Measurements from ENCODE around the gene TNIK.
"Not testable (repeated sequence)": the region's sequence is repeated elsewhere in the genome, so short reads cannot be mapped to it uniquely, and the experiment has no call there.

Gene TNIK

GRCh38 chr3:171254315-171254714 is 205.9 kb downstream of the TNIK start:
- no peak for DNase-seq (ENCODE audit: low read depth)

GRCh38 chr3:171251835-171252234 is 208.4 kb downstream of the TNIK start:
- no peak for DNase-seq (ENCODE audit: low read depth)

GRCh38 chr3:171250444-171250843 is 209.8 kb downstream of the TNIK start:
- no peak for DNase-seq (ENCODE audit: low read depth)

- DNase-seq (ENCODE audit: low read depth): no peak
These were observed 211.0 kb downstream of the TNIK start for GRCh38 chr3:171249245-171249644.

GRCh38 chr3:171248426-171249111 is 211.6 kb downstream of the TNIK start:
- DNase-seq (ENCODE audit: low read depth): no peak

GRCh38 chr3:171245796-171246765 is 214.1 kb downstream of the TNIK start:
- no peak for DNase-seq (ENCODE audit: low read depth)

- no peak for DNase-seq (ENCODE audit: low read depth)
These were observed 217.3 kb downstream of the TNIK start for GRCh38 chr3:171242951-171243350.

GRCh38 chr3:171242170-171242569 is 218.0 kb downstream of the TNIK start:
- DNase-seq (ENCODE audit: low read depth): no peak

- not testable (repeated sequence) for DNase-seq (ENCODE audit: low read depth)
These were observed 218.6 kb downstream of the TNIK start for GRCh38 chr3:171241655-171242054.

- DNase-seq (ENCODE audit: low read depth): no peak
These were observed 219.7 kb downstream of the TNIK start for GRCh38 chr3:171240504-171240835.

- no peak for DNase-seq (ENCODE audit: low read depth)
These were observed 220.3 kb downstream of the TNIK start for GRCh38 chr3:171239757-171240503.

- DNase-seq (ENCODE audit: low read depth): no peak
These were observed 223.2 kb downstream of the TNIK start for GRCh38 chr3:171237009-171237385.

GRCh38 chr3:171236265-171237008 is 223.8 kb downstream of the TNIK start:
- no peak for DNase-seq (ENCODE audit: low read depth)

- no peak for DNase-seq (ENCODE audit: low read depth)
These were observed 225.8 kb downstream of the TNIK start for GRCh38 chr3:171234298-171235010.

- no peak for DNase-seq (ENCODE audit: low read depth)
These were observed 228.8 kb downstream of the TNIK start for GRCh38 chr3:171231361-171231760.

- no peak for DNase-seq (ENCODE audit: low read depth)
These were observed 229.3 kb downstream of the TNIK start for GRCh38 chr3:171230865-171231264.

- DNase-seq (ENCODE audit: low read depth): no peak
These were observed 231.0 kb downstream of the TNIK start for GRCh38 chr3:171229173-171229572.

GRCh38 chr3:171228240-171228639 is 232.0 kb downstream of the TNIK start:
- DNase-seq (ENCODE audit: low read depth): no peak

- no peak for DNase-seq (ENCODE audit: low read depth)
These were observed 232.4 kb downstream of the TNIK start for GRCh38 chr3:171227828-171228227.

- no peak for DNase-seq (ENCODE audit: low read depth)
These were observed 232.8 kb downstream of the TNIK start for GRCh38 chr3:171227359-171227758.

- DNase-seq (ENCODE audit: low read depth): no peak
These were observed 233.4 kb downstream of the TNIK start for GRCh38 chr3:171226794-171227193.

All from HS-27A (cell line).